HG03060 (cell line): ENCODE measurements around the gene PDSS2.
"Not testable (repeated sequence)": the region's sequence is repeated elsewhere in the genome, so short reads cannot be mapped to it uniquely, and the experiment has no call there.

Experiments used
- ATAC-seq: cut with Tn5 transposase; IDR thresholded peaks from one replicate; pipeline ENCODE4 v1.9.1; 2021; ENCODE audit warnings: low read depth, moderate number of reproducible peaks; ENCODE audit not compliant: unreplicated experiment

PDSS2 gene

GRCh38 chr6:107187630-107188029, 271.7 kb downstream of the PDSS2 start:
- no peak for ATAC-seq

DNA sequence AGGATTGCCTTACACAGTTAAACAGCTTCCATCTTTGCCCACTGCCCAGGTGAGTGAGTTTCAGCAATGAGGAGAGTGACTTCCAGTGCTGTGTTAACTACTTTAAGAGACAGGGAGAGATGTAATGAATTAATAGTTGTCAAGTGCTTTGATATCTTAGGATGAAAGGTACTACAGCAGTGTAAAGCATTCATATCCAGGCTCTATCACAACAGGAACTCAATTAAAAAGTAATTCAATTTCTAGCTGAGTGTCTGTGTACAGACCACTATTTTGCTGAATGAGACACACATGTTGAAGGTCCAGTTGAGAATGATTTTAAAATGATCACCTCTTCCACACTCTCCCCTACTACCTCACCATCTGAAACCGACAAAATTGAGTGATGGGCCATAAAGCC, 273.3 kb downstream of the PDSS2 start:
- no peak for ATAC-seq

GRCh38 chr6:107185391-107185970, 273.9 kb downstream of the PDSS2 start:
- ATAC-seq: no peak

- no peak for ATAC-seq
Measured at GRCh38 chr6:107184435-107184834, 274.9 kb downstream of the PDSS2 start.

GRCh38 chr6:107180099-107180498, 279.3 kb downstream of the PDSS2 start:
- ATAC-seq: no peak

GRCh38 chr6:107179004-107179403, 280.4 kb downstream of the PDSS2 start:
- ATAC-seq: no peak

DNA sequence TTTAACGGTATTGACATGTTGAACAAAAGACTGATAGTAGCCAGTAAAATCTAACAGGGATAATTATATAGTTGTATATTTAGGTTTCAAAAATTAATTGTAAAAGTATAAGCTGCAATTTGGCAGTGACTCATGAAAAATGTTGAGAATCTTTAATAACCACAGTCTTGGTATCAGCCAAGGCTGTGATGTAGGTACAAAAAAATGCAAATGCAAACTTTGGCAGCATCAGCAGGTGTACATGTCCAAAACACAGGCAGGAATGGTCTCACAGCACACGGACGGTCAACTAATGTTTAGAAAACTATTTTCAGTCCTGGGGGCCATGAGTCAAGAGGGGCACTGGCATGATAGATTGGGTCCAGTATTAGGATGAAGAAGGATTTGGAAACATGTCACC, 285.6 kb downstream of the PDSS2 start:
- ATAC-seq: no peak

DNA sequence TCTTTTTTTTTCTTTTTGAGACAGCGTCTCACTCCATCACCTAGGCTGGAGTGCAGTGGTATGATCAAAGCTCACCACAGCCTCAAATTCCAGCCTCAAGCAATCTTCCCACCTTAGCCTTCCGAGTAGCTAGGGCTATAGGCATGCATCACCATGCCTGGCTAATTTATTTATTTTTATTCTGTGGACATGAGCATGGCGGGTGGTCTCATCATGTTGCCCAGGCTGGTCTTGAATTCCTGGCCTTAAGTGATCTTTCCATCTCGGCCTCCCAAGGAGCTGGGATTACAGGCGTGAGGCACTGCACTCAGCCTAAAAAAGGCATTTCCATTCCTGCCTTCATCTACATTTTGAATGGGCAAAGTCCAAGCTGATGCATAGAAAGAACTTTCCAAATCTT, 287.9 kb downstream of the PDSS2 start:
- ATAC-seq: no peak

GRCh38 chr6:107164299-107164698, 295.1 kb downstream of the PDSS2 start:
- ATAC-seq: not testable (repeated sequence)

DNA sequence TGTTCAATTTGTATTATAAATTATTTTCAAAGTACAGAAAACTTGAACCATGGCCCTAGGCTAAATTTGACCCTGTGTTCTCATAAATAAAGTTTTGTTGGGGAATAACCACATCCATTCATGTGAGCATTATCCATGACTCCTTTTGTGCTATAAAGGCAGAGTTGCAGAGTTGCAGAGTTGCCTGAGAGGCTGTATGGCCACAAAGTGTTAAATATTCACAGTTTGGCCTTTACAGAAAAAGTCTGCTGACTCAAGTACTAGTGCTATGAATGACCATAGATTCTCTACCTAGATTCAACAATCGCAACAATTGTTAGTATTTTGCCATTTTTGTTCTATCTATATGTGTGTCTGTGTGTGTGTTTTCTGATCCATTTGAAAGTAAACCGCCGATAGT, 297.8 kb downstream of the PDSS2 start:
- no peak for ATAC-seq

DNA sequence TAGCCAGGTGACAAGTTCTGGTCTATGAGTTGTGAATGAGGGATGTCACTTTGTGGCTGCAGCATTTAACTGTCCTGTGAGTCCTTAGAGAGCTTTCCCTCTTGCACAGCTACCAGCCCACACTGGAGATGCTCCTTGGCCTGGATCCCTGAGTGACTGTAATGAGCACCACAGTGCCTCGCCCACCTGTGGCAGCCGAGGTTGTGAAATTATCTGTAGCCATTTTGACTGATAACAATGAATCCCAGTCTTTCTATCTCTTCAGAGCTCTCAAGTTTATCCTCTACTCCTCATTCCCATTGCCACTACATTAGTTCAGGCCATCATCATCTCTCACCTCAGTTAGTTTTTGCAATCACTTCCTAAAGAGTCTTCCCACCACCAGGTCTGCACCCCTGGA, 302.7 kb downstream of the PDSS2 start:
- ATAC-seq: no peak

- ATAC-seq: no peak
Measured at GRCh38 chr6:107154801-107155160, 304.6 kb downstream of the PDSS2 start.

DNA sequence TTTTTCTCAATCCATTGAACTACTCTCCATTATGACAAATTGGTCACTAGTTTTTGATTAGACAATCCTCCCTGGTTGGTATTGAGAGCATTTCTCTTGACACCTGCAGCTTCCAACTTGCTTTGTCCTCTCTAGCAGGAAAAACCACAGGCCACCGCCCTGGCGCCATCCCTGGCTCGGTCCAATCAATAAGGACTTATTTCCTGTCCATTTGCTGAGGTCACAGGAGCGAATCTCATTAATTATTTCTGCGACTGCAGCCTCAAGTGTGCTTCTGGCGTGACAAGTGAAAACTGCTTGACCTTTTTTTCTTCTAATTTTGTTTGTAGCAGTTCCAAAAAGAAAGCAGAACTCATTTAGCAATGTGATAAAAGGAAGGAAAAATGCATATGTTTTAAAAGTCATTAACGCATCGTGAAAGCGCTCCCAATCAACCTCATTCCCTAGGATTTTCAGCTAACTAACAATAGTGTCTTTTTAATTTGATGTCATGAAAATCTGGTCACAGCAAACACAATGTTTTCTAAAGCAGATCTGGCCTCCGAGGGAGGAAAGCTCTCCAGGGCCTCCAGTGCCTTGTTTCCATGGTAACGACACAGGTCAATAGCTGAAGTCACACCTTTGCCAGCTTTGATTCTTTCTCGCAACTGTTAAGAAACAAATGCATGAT, 305.1 kb downstream of the PDSS2 start:
- ATAC-seq: no peak

DNA sequence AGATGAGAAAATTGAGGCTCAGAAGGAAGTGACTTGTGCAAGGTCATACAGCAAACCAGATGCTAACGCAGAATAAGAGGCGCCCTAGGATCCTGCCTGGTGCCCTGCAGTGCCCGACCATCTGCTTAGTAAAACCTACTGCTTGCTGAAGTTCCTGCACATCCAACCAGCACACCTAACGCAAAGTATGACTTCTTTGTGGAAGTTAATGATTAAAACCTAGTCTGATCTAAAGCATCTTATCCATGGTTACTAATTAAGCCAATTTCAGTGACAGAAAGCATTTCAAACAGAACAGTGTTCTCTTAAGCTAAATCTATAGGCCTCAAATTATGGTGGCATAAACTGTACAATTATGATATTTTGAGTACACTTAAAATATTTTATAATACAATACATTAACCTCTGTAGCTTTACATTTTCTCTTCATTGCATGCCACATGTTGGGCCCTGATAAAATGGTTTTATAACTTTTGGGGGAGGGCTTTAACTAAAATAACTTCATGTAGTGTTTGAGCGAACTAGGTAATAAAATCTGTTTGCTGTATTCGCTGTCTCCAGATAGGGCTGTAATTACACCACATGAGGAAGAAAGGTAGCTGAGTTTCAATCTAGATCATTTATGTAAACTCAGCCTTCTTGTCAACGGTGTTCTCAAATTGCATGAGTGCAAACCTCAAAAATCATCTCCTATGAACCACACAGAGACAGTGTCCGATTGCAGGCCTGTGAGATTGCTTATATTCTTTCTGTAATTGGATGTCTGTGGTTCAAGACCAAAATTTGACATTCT, 306.5 kb downstream of the PDSS2 start:
- no peak for ATAC-seq

DNA sequence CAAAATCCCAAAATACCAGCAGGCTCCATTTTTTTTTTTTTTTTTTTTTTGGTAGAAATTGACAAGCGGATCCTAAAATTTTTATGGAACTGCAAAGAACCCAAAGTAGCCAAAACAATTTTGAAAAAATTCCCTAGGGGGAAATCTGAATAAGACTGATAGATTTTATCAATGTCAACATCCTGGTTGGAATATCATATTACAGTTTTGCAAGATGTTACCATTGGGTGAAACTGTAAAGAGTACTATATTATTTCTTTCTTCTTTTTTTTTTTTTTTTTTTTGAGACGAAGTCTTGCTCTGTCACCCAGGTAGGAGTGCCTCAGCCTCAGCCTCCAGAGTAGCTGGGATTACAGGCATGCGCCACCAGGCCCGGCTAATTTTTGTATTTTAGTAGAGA, 314.7 kb downstream of the PDSS2 start:
- no peak for ATAC-seq

DNA sequence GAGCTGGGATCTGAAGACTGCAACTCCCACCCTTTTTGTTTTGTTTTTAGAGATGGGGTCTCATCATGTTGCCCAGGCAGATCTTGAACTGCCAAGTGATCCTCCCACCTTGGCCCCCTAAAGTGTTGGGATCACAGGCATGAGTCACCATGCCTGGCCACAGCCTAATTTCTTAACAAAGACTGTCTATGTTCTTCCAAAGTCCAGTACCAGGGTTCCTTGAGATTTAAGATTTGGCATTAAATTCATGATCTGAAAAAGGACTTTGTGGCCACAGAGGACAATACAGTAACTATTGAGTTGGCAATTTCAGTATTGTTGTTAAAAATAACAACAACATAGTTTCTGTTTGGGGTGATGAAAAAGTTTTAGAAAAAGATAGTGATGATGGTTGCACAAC, 315.4 kb downstream of the PDSS2 start:
- no peak for ATAC-seq

DNA sequence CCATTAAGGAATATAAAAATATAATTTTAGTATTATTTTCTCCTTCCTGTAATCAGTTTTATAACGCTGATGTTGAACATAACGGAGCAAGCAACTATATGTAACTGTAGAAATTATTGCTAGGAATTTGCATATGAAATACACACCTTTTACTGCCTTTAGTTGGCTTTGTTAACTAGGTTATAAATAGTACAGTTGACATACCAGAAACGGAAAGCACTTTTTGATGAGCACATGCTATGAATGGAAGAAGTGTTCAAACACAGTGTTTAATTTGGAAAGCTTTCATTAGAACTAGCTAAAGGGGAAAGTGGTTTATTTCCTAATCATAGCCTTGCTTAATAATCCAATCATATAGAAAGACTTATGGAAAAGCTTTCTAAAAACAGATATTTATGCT, 318.8 kb downstream of the PDSS2 start:
- no peak for ATAC-seq

DNA sequence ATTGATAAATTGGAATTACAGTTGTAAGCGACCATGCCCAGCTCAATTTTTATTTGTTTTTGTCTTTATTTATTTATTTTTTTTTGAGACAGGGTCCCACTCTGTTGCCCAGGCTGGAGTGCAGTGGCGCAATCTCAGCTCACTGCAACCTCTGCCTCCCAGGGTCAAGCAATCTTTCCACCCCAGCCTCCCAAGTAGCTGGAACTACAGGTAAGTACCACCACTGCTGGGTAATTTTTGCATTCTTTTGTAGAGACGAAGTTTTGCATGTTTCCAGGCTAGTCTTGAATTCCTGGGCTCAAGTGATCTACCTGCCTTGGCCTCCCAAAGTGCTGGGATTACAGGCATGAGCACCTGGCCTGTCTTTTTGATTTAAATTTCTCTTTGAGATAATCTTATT, 323.0 kb downstream of the PDSS2 start:
- not testable (repeated sequence) for ATAC-seq

DNA sequence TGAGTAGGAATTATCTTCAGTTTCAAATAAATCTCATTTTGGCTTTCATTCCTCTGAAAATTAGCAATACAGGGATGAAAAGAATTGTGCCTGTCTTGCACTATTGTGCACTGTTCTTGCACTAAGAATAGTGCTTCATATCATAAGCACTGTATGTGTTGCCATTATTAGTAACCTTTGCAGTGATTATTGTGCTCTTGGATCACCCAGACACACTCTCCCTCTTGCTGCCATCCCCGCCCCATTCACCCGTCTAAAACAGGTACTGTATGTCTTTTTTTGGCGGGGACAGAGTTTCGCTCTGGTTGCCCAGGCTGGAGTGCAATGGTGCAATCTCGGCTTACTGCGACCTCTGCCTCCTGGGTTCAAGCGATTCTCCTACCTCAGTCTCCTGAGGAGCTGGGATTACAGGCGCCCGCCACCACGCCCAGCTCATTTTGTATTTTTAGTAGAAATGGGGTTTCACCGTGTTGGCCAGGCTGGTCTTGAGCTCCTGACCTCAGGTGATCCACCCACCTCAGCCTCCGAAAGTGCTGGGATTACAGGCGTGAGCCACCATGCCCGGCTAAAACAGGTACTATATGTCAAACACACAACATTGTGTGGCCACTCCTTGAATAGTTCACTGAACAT, 324.2 kb downstream of the PDSS2 start:
- ATAC-seq: not testable (repeated sequence)

- no peak for ATAC-seq
Measured at GRCh38 chr6:107132330-107132954, 326.9 kb downstream of the PDSS2 start.

- no peak for ATAC-seq
Measured at GRCh38 chr6:107129370-107129925, 329.9 kb downstream of the PDSS2 start.
